Measurements from ENCODE around the gene TMPRSS15.
"Not testable (repeated sequence)": the region's sequence is repeated elsewhere in the genome, so short reads cannot be mapped to it uniquely, and the experiment has no call there.

TMPRSS15 gene

GRCh38 chr21:18403735-18404450, at the start of gene TMPRSS15:
Gene TMPRSS15, minus strand, starts transcription at chr21:18403785. Its CDS starts 163 bp downstream, at chr21:18403622.
- no peak for DNase-seq (ENCODE audit: low read depth)

GRCh38 chr21:18451670-18452069, 48.1 kb upstream of the TMPRSS15 start:
- no peak for DNase-seq (ENCODE audit: low read depth)

DNA sequence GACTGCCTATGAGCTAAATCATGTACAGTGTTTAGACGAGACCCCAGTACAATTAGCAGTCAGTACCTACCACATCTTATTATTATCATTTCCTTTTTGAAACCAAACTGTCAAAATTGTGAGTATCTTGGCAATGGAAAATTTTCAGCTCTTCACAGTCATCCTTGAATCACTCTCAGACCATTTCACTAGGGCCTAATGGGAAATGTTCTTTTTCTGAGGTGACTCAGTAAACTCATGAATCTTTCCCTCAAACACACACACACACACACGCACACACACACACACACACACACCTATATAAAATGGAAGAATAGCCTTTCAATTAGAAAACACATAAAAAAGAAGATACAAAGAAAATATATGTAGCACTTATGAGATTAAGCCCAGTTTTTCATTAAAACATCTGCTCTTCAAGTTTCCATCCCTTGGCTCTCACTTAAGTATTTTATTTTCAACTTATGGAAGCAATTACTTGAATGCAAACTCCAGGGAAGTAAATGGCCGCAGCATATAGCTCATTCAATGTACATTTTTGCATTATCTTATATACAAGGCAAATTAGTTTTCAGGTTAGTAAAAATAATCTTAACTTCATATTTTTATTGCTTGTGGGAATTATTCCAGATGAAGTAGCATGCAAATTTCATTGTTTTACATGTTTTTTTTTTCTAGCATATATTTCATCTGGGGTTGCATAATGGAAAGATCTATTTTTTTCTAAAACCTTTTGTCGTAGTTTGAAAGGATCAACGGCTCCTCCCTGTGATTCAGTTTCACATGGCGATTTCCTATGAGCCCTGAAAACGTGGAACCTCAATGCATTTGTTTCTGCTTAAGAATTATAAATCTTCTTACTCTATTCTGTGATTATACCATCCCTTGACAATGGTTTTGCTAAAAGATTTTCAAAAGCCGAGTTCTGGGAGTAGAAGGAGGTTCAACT, 46.3 kb upstream of the TMPRSS15 start:
- DNase-seq (ENCODE audit: low read depth), result no peak

DNA sequence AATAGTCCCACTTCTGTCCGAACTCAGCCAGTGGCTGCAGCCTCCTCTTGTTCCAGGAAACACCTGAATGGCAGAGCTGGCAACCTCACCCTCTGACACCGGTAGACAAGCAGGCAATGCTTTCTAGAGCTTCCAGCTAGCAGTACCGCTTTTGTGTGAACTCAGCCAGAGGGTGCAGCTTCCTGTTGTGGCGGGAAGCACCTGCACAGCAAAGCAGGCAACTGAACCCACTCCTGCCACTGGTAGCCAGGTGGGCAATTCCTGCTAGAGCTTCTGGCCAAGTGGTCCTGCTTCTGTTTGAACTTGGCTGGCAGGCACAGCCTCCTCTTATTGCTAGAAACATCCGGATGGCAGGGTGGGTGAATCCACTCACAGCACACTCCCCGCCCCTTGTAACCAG, 40.1 kb upstream of the TMPRSS15 start:
- no peak for DNase-seq (ENCODE audit: low read depth)

DNA sequence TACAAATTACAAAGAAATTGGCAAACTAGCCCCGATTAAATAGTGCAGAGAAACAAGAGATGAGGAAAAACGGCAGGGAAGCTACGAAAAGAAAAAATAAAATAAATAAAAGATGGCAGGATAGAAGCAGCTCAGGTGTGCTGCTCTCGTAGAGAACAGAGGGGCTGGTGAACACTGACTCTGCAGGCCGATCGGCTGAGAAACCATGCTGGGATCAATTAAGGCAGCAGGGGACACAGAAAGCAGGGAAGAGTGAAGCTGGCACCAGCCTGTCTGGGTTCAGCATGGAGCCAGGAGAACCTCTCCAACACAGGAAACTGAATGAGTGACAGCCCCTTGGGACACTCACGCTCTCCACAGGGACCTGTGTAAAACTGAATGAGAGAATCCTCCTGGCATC, 39.5 kb upstream of the TMPRSS15 start:
- DNase-seq (ENCODE audit: low read depth), result no peak

DNA sequence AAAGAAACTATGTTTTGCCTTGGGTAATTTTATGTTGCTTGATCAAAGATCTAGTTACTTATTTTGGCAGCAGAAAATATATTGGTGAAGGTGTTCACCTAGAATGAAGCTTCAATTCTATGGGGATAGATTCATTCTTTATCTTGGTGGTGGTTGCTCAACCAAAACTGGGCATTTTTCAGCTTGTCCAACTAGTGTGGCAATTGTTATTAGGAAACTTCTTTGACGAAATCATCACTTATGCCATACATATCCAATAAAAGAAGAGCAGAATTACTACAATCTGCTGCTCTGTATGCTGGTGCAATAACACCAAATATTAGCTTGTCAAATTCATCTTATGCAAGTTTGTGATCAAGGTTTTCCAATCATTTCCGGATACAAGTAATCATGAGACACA, 26.8 kb upstream of the TMPRSS15 start:
- no peak for DNase-seq (ENCODE audit: low read depth)

DNA sequence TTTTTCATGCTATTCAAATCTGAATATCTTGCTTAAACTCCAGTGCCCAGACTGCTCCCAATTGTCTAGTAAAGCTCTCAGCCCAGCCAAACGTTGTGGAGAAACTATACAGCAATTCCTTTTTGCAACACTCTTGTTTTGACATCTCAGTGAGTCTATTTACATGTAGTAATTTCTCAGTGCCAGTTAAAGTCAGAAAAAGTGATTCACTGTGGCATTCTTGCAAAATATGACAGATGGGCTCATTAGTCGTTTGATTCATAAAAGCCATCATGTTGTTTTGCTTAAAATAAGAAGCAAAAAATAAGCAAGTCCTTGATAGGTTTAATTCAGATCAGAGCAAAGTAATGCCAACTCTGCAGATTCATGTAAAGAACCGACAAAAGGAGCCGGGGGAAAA, 20.7 kb upstream of the TMPRSS15 start:
- no peak for DNase-seq (ENCODE audit: low read depth)

DNA sequence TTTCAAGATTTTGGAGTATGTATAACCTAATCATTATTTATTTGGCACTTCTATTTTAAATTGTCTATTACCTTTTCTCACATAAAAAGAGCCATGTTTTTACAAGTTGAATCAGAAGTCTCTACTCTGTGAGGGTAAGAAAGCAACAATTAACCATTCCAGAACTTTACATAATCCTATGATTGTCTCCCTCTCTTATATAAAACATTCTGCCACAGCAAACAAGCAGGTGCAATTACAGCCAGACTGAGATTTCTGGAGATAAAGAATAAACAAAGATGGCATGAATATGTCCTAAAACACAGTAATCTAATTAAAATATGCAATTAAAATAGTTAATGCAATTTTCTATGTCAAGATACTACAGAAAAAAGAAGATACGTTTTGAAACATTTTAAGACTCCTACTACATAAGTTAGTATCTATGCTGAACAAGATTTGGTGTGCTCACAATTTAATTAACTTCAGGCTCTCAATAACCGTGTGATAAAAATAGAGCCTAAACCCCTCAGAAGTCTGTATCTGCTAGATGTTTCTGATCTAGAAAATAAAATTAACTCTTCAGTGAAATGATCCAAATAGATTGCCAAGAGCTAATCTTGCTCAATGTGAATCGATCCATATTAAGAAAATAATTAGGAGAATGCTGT, 13.7 kb upstream of the TMPRSS15 start:
- DNase-seq (ENCODE audit: low read depth), result no peak

- DNase-seq (ENCODE audit: low read depth), result no peak
Measured at GRCh38 chr21:18411565-18411964, 8.0 kb upstream of the TMPRSS15 start.

DNA sequence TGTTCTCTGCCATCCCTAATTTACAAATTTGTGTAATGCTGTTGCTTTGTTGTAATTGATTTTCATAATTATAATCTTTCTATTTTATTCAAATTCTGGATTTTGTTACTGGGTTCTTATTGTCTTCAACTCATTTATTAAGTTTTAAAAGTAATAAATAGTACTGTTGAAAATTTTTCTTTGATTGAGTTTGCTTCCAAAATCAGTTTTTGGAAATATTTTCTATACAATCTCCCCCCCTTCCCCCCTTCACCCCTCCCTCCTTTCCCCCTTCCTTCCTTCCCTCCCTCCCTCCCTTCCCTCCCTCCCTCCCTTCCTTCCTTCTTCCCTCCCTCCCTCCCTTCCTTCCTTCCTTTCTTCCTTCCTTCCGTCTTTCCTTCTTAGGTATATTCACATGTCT, 6.0 kb upstream of the TMPRSS15 start:
- DNase-seq (ENCODE audit: low read depth), result no peak

DNA sequence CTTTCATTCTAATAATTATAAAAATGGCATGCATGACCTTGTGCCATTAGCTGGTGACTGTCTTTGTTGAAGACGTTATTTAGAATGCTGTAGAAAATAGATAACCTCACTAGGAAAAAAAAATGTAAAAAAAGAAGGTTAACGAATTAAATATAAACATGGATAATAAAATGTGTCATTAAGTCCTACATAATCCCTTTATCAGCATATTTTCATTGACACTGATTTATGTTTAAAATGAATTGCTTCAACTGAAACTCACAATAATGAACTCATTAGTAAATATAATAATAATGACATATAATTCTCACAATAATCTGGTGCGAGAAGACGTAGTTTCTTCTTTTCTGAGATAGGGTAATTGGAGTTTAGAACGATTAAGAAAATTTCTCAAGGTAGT, 4.7 kb downstream of the TMPRSS15 start:
- DNase-seq (ENCODE audit: low read depth), result no peak

GRCh38 chr21:18387994-18388393, 15.6 kb downstream of the TMPRSS15 start:
- DNase-seq (ENCODE audit: low read depth), result no peak

- DNase-seq (ENCODE audit: low read depth), result no peak
Measured at GRCh38 chr21:18384771-18385170, 18.8 kb downstream of the TMPRSS15 start.

GRCh38 chr21:18382934-18383619, 20.5 kb downstream of the TMPRSS15 start:
- DNase-seq (ENCODE audit: low read depth), result not testable (repeated sequence)

- no peak for DNase-seq (ENCODE audit: low read depth)
Measured at GRCh38 chr21:18382141-18382540, 21.4 kb downstream of the TMPRSS15 start.

- DNase-seq (ENCODE audit: low read depth), result no peak
Measured at GRCh38 chr21:18373606-18374005, 30.0 kb downstream of the TMPRSS15 start.

DNA sequence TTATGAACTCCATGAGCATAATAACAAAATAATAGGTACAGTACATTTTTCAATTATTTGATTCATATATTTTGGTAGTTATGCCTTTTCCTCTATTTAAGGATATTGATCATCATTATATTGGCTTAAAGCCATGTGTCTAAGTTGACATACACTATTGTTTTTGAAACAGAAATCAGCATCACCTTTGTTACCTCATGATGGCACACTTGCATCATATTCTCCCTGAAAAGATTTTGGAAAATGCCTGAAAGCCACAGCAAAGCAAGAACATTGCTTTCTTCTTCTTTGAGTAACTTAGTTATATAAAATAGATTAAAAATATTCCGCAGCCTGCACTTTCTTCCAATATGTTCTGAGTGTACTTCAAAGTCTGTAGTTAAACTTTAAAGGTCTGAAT, 33.3 kb downstream of the TMPRSS15 start:
- no peak for DNase-seq (ENCODE audit: low read depth)

DNA sequence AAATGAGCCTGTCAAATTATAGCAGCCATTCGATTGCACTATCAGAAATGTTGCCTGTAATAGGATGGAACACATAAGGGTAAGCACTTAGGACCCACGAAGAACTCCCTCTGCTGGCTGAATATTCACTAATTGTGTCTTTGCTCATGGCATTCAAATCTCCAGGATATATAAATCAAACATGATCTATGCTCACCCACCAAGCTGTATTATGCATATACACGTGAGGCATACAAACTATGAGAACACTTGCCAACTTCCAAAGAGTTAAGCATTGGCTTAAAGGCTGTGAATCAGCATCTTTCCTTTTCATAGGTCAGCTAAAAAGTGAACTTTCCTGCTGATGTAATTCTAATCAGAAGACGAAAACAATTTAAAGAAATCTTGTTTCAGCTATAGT, 34.5 kb downstream of the TMPRSS15 start:
- no peak for DNase-seq (ENCODE audit: low read depth)

GRCh38 chr21:18368205-18368604, 35.4 kb downstream of the TMPRSS15 start:
- no peak for DNase-seq (ENCODE audit: low read depth)

DNA sequence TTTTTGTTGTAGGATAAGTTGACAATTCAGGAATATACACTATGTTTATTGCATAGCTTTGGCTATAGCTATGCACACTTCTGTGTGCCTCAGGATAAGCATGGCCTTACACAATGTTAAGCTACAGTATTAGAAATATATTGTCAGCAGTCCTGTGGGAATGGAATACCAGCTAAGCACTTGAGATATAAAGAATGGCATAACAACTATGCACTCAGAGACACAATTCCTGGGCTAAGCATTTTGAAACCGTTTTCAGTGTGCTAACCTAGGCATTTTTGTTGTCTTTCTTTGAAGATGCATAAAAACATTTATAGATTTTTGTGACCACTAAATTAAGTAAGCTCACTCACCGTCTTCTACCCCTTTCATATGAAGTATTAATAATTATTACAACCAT, 46.8 kb downstream of the TMPRSS15 start:
- no peak for DNase-seq (ENCODE audit: low read depth)

DNA sequence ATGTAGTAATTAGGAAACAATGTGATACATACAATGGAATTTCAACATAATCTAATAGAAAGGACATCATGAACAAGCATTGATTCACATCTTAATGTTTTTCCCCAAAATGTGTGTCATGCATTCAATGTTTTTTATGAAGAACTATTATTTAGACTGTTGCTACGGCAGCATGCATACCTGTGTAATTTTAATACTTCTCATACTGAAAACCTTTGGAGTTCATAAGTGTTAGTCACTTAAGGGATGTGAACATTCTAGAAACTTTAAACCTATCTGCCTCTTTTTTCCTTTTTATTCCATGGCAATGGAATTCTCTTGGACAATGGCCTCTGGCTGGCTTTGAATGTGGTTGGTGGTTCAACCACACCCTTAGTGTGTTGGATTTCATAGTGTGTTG, 48.6 kb downstream of the TMPRSS15 start:
- no peak for DNase-seq (ENCODE audit: low read depth)

- no peak for DNase-seq (ENCODE audit: low read depth)
Measured at GRCh38 chr21:18350216-18350615, 53.4 kb downstream of the TMPRSS15 start.

Measured in activated T-helper 1 cell treated with Interleukin-2 at 50 U/mL for 16 hours (primary cell).